ENCODE data around the gene PLPPR1. TPM values are rescaled to one million over a fixed set of nuclear protein-coding genes. Genes with fewer than 3 reads are reported as not detected.

PLPPR1 gene
- total and polyA plus RNA-seq, 2 of the 13 experiments (the other 11 are each of a cell fraction or from before 2014, with no cell fraction given), result 16.0 to 84.7 TPM

DNA sequence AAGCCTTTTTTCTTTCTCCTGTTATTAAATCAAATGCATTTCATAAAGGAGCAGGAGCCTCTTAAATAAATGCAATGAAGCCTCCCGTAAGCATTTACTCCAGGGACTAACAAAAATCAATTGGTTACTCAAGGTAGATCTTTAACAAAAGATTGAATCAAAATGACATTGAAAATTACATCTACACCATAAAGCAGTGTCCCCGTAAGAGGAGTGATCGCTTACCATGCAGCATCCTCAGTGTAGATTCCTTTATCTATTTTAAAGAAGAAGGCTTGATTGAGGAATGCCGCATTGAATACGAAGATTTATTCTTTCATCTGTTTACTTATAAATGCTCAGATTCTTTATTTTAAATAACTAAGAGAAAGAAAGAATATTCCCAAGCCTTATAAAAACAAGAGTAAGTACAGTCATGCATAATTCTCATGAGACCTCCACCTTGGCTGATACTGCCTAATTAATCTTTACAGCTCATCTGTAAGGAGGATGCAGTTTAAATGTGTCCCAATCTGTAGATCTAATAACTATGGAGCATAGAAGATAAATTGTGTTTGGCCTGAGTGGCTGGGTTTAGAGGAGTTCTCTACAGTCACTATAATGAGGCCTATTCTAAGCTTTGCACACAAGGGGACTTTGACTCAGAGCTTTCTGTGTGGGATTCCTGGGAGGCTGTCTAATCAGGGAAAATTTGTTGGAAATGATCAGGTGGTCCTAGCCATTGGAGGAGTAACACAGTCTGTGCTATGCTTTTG is 55.1 kb downstream of the PLPPR1 start (continued):
- TF ChIP-seq SOX13 (IDR thresholded peaks at IDR 0.05), result no peak
- no peak for TF ChIP-seq SOX13 (CRISPR knock-in tag; conservative IDR thresholded peaks at IDR 0.05 in 1 of 2, IDR thresholded peaks at IDR 0.05 in 1 of 2)

DNA sequence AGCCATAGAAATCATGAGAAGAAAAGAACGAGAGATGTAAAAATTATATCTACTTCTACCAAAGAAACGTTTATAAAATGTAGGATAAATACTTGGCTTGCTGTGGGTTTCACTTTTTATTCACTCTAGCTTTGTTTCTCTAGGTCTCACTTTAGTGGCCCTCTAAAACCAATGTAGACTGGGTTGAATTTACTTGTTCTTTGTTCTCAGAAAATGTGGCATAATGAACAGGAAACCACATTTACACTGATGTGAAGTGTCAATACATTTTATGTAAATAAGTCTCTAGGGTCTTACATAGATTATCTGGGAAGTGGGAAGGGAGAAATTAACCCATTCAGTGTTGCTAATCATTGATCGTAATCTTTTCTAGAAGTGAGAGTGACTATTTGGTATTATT is 58.9 kb downstream of the PLPPR1 start:
- intact Hi-C loops (cut with micrococcal nuclease; ENCODE audit: unreplicated experiment), result no loop called here
- Histone ChIP-seq H3K79me2 (ENCODE audit: insufficient read depth, low read length) (no peaks in the 10 kb centered on the region), H3K27me3 (ENCODE audit: control insufficient read depth in 1 of 2, insufficient read depth in 2 of 2, low read length in 2 of 2) (no peaks in the 10 kb centered on the region), H3K9me3 (ENCODE audit: low read length) (no peaks in the 10 kb centered on the region), H4K20me1 (ENCODE audit: insufficient read depth, low read length) (no peaks in the 10 kb centered on the region), H2AFZ (ENCODE audit: low read length) (no peak overlapping the region), H3K4me1 (ENCODE audit: insufficient read depth, low read length) (no peaks in the 10 kb centered on the region), H3K4me3 (replicated peaks in 1 of 3; ENCODE audit: insufficient read depth in 1 of 3, low read depth in 2 of 3, low read length in 3 of 3) (no peak overlapping the region), H3K4me2 (ENCODE audit: low read depth, low read length) (no peak overlapping the region), H3K36me3 (replicated peaks in 1 of 2; ENCODE audit: control insufficient read depth in 1 of 2, insufficient read depth in 2 of 2, low read length in 2 of 2) (no peaks in the 10 kb centered on the region), H3K9ac (ENCODE audit: insufficient read depth, low read depth, low read length) (no peak overlapping the region), H3K27ac (ENCODE audit: extremely low read length, insufficient read depth, low read length) (no peak overlapping the region)
- POLR2A ChIA-PET, result no interaction called here
- no peak for FAIRE-seq
- WGBS (ENCODE audit: low lambda C conversion rate), result 65% methylated on average over 3 of the region's 3 CpGs
- ATAC-seq, result no peak
- no peak for DNase-seq (ENCODE audit: low spot score)
- CTCF ChIA-PET (ENCODE audit: low intra/inter-chr PET ratio, low total read pairs), result no interaction called here
- in situ Hi-C loops (cut with HindIII; ENCODE audit: extremely low pct_ligation_motif_present, low pct_unique_long_range_greater_than_20kb), result no loop called here
- BruUV-seq (replicated peaks), result no TSS peak
- TF ChIP-seq KMT2A (CRISPR knock-in tag; IDR thresholded peaks at IDR 0.05) (no peak), POLR2A (IDR thresholded peaks at IDR 0.05; ENCODE audit: insufficient read depth in 1 of 2, low read depth in 2 of 2, low read length in 2 of 2) (no peak), HNRNPK (IDR thresholded peaks at IDR 0.05; ENCODE audit: low read depth, low read length, poor library complexity, severe bottlenecking) (no peak), TP53 (CRISPR knock-in tag; conservative IDR thresholded peaks at IDR 0.05) (no peak), IKZF4 (CRISPR knock-in tag; IDR thresholded peaks at IDR 0.05; ENCODE audit: borderline replicate concordance, low read depth, not compliant biosample characterization) (no peak), ZNF75D (CRISPR knock-in tag; IDR thresholded peaks at IDR 0.05; ENCODE audit: borderline replicate concordance) (no peak)
- TF ChIP-seq, protein P1, sequence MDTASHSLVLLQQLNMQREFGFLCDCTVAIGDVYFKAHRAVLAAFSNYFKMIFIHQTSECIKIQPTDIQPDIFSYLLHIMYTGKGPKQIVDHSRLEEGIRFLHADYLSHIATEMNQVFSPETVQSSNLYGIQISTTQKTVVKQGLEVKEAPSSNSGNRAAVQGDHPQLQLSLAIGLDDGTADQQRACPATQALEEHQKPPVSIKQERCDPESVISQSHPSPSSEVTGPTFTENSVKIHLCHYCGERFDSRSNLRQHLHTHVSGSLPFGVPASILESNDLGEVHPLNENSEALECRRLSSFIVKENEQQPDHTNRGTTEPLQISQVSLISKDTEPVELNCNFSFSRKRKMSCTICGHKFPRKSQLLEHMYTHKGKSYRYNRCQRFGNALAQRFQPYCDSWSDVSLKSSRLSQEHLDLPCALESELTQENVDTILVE (CRISPR knock-in tag; IDR thresholded peaks at IDR 0.05), result no peak
- TF ChIP-seq, protein P2, sequence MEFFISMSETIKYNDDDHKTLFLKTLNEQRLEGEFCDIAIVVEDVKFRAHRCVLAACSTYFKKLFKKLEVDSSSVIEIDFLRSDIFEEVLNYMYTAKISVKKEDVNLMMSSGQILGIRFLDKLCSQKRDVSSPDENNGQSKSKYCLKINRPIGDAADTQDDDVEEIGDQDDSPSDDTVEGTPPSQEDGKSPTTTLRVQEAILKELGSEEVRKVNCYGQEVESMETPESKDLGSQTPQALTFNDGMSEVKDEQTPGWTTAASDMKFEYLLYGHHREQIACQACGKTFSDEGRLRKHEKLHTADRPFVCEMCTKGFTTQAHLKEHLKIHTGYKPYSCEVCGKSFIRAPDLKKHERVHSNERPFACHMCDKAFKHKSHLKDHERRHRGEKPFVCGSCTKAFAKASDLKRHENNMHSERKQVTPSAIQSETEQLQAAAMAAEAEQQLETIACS (CRISPR knock-in tag; IDR thresholded peaks at IDR 0.05), result no peak
